ENCODE data around the gene CHAC1. TPM values are rescaled to one million over a fixed set of nuclear protein-coding genes. Genes with fewer than 3 reads are reported as not detected.
A peak's percentile ranks its signal among the peaks of the same experiment; 100 is the strongest.
"Not testable (repeated sequence)": the region's sequence is repeated elsewhere in the genome, so short reads cannot be mapped to it uniquely, and the experiment has no call there.

Gene CHAC1
- total RNA-seq, 3 donors from 2014 or later (not counting 1 experiment from before 2014, with no cell fraction given), result 1.1 to 1.7 TPM; not detected in 1

- H3K27me3 ChIP-seq (ENCODE audit: control insufficient read depth, insufficient read depth, low read length), result no peaks in the 10 kb centered on the region
- no peaks in the 10 kb centered on the region for H3K36me3 ChIP-seq (ENCODE audit: control insufficient read depth, insufficient read depth, low read length)
- TF ChIP-seq CTCF (IDR thresholded peaks at IDR 0.05), result no peak
- WGBS (ENCODE audit: insufficient coverage), result 14% methylated on average over 17 of the region's 17 CpGs
- intact Hi-C loops (cut with micrococcal nuclease), result loop anchor here (2.0 kb wide), 1 partner anchor 47 kb away; no protein-coding TSS in a partner anchor
- no peaks in the 10 kb centered on the region for H3K9me3 ChIP-seq (ENCODE audit: control insufficient read depth, insufficient read depth, low read length)
- ATAC-seq, result peak in 1 of 3 donors; percentile 3
- H3K4me1 ChIP-seq (ENCODE audit: control insufficient read depth, insufficient read depth, low read length), result peaks cover 18% of the 10 kb centered on the region
- Mint-ChIP-seq H3K4me1 (peaks cover 0 to 11% of the 10 kb centered on the region in 2 donors), H3K27me3 (ENCODE audit: low read depth in 2 of 2) (peaks cover 0 to 13% of the 10 kb centered on the region in 2 donors), H3K9me3 (no peaks in the 10 kb centered on the region), H3K36me3 (no peaks in the 10 kb centered on the region), H3K27ac (peak overlapping the region in 1 of 2 donors; percentile 86), H3K4me3 (peak overlapping the region; percentile 87)
- no peak for DNase-seq
- peak overlapping the region; percentile 56 for H3K4me3 ChIP-seq (ENCODE audit: low read length)
- H3K27ac ChIP-seq (ENCODE audit: low read length), result no peak overlapping the region
These were observed 423 bp downstream of the CHAC1 start for GRCh38 chr15:40953713-40954074.

- H3K9me3 Mint-ChIP-seq, DNase-seq: not testable (repeated sequence)
These were observed 1.0 kb downstream of the CHAC1 start for GRCh38 chr15:40954158-40954848.

GRCh38 chr15:40955141-40955903, 2.1 kb downstream of the CHAC1 start:
- H3K36me3 ChIP-seq (ENCODE audit: control insufficient read depth, insufficient read depth, low read length), result no peaks in the 10 kb centered on the region
- DNase-seq (no peak), ATAC-seq (no peak)
- Mint-ChIP-seq H3K4me1 (peaks cover 0 to 11% of the 10 kb centered on the region in 2 donors), H3K36me3 (no peaks in the 10 kb centered on the region), H3K9me3 (no peaks in the 10 kb centered on the region), H3K27me3 (ENCODE audit: low read depth in 2 of 2) (peaks cover 0 to 6% of the 10 kb centered on the region in 2 donors), H3K4me3 (peak overlapping the region; percentile 52), H3K27ac (no peak overlapping the region)
- peaks cover 18% of the 10 kb centered on the region for H3K4me1 ChIP-seq (ENCODE audit: control insufficient read depth, insufficient read depth, low read length)
- WGBS (ENCODE audit: insufficient coverage), result 90% methylated on average over 20 of the region's 20 CpGs
- no peaks in the 10 kb centered on the region for H3K9me3 ChIP-seq (ENCODE audit: control insufficient read depth, insufficient read depth, low read length)
- intact Hi-C loops (cut with micrococcal nuclease), result no loop called here
- H3K27me3 ChIP-seq (ENCODE audit: control insufficient read depth, insufficient read depth, low read length), result no peaks in the 10 kb centered on the region
- no peak overlapping the region for H3K4me3 ChIP-seq (ENCODE audit: low read length)
- H3K27ac ChIP-seq (ENCODE audit: low read length), result no peak overlapping the region
- TF ChIP-seq CTCF (IDR thresholded peaks at IDR 0.05), result no peak

More at GRCh38 chr15:40954158-40954848, 1.0 kb downstream of the CHAC1 start:
- peaks cover 18% of the 10 kb centered on the region for H3K4me1 ChIP-seq (ENCODE audit: control insufficient read depth, insufficient read depth, low read length)
- Mint-ChIP-seq H3K4me1 (peaks cover 0 to 11% of the 10 kb centered on the region in 2 donors), H3K27ac (peak overlapping the region in 1 of 2 donors; percentile 86), H3K4me3 (peak overlapping the region; percentile 87)
- WGBS (ENCODE audit: insufficient coverage), result 83% methylated on average over 8 of the region's 8 CpGs
- H3K27me3 Mint-ChIP-seq (ENCODE audit: low read depth in 2 of 2); H3K27me3 ChIP-seq (ENCODE audit: control insufficient read depth, insufficient read depth, low read length); H3K9me3 ChIP-seq (ENCODE audit: control insufficient read depth, insufficient read depth, low read length); intact Hi-C loops (cut with micrococcal nuclease); H3K27ac ChIP-seq (ENCODE audit: low read length); H3K36me3 Mint-ChIP-seq; H3K36me3 ChIP-seq (ENCODE audit: control insufficient read depth, insufficient read depth, low read length); H3K4me3 ChIP-seq (ENCODE audit: low read length); ATAC-seq: not testable (repeated sequence)

GRCh38 chr15:40955930-40956540, 2.8 kb downstream of the CHAC1 start:
- ATAC-seq (no peak), DNase-seq (no peak)
- Mint-ChIP-seq H3K4me1 (peaks cover 0 to 11% of the 10 kb centered on the region in 2 donors), H3K27ac (no peak overlapping the region), H3K9me3 (no peaks in the 10 kb centered on the region), H3K27me3 (ENCODE audit: low read depth in 2 of 2) (peaks cover 0 to 6% of the 10 kb centered on the region in 2 donors), H3K36me3 (no peaks in the 10 kb centered on the region), H3K4me3 (no peak overlapping the region)
- intact Hi-C loops (cut with micrococcal nuclease), result no loop called here
- no peaks in the 10 kb centered on the region for H3K9me3 ChIP-seq (ENCODE audit: control insufficient read depth, insufficient read depth, low read length)
- H3K36me3 ChIP-seq (ENCODE audit: control insufficient read depth, insufficient read depth, low read length), result no peaks in the 10 kb centered on the region
- no peak overlapping the region for H3K27ac ChIP-seq (ENCODE audit: low read length)
- no peak overlapping the region for H3K4me3 ChIP-seq (ENCODE audit: low read length)
- 97% methylated on average over 2 of the region's 3 CpGs for WGBS (ENCODE audit: insufficient coverage)
- no peak for TF ChIP-seq CTCF (IDR thresholded peaks at IDR 0.05)
- peaks cover 18% of the 10 kb centered on the region for H3K4me1 ChIP-seq (ENCODE audit: control insufficient read depth, insufficient read depth, low read length)
- no peaks in the 10 kb centered on the region for H3K27me3 ChIP-seq (ENCODE audit: control insufficient read depth, insufficient read depth, low read length)
